Activated B cell treated with CpG ODN at 0.5 μM for 24 hours (primary cell): ENCODE data around the gene KDELR3. TPM values are rescaled to one million over a fixed set of nuclear protein-coding genes. Genes with fewer than 3 reads are reported as not detected.
"Not testable (repeated sequence)": the region's sequence is repeated elsewhere in the genome, so short reads cannot be mapped to it uniquely, and the experiment has no call there.

Experiments used
- ATAC-seq: fragments of 200-7000 bp; cut with Tn5 transposase; one replicate; pipeline ENCODE4 v1.10.0; 2021; ENCODE audit warnings: low read depth, mild to moderate bottlenecking, moderate library complexity
- CTCF ChIA-PET: fragments of 350-600 bp; sonication (Branson Sonifier 250); formaldehyde crosslinking; loops from one replicate; lab custom pipeline; 2021; ENCODE audit warnings: antibody characterized with exemption; lab: Charles Lee
- POLR2A ChIA-PET: fragments of 350-600 bp; sonication (Branson Sonifier 250); formaldehyde crosslinking; loops from one replicate; lab custom pipeline; 2021; ENCODE audit warnings: antibody characterized with exemption; lab: Charles Lee
- DNase-seq: peaks from one replicate; pipeline ENCODE4 v3.0.0; 2022
- H3K27ac Mint-ChIP-seq: one replicate; pipeline ENCODE4 v1.8.0; 2020; ENCODE audit warnings: mixed read lengths
- H3K27me3 Mint-ChIP-seq: one replicate; pipeline ENCODE4 v1.8.0; 2021; ENCODE audit warnings: mixed read lengths
- H3K36me3 Mint-ChIP-seq: one replicate; pipeline ENCODE4 v1.8.0; 2021; ENCODE audit warnings: low read depth, mixed read lengths
- H3K4me1 Mint-ChIP-seq: one replicate; pipeline ENCODE4 v1.8.0; 2021; ENCODE audit warnings: mixed read lengths
- H3K4me3 Mint-ChIP-seq: one replicate; pipeline ENCODE4 v1.8.0; 2020; ENCODE audit warnings: mild to moderate bottlenecking, mixed read lengths
- H3K9me3 Mint-ChIP-seq: one replicate; pipeline ENCODE4 v1.8.0; 2020; ENCODE audit warnings: mixed read lengths
- intact Hi-C: fragments of 100-400 bp; cut with micrococcal nuclease; formaldehyde crosslinking; loops from one replicate; pipeline ENCODE4 v1.15.1; 2024
- total RNA-seq: library from RNA; stranded (reverse); gene quantifications from 2 replicates; pipeline ENCODE4 v1.2.3, GENCODE V29; 2022
- TF ChIP-seq, protein P1 (sequence below): fragments of 200-600 bp; IDR thresholded peaks from one replicate; pipeline ENCODE4 v1.8.0; 2022; ENCODE audit warnings: antibody characterized with exemption, mild to moderate bottlenecking

The KDELR3 gene
- total RNA-seq, 1 donor from 2014 or later, result not detected

DNA sequence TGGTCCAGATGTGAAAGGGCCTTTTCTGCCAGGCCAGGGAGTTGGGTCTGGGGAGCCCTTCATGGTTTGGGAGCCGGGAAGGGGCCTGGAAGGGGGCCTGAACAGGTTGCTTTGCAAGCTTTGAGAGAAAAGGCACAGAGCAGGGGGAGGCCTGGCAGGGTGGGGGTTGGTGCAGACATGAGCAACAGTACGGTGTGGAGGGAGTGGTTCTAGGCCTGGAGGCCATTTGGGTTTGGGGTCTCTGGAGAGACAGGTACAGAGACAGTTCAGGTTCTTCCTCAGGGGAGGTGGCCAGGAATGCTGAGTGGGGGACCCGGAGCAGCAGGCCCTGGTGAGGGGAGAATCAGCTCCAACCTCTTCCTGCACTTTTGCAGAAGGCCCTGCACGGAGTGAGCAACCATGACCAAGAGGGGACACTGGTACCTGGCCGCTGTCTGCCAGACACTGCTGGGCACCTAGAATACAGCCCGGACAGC, 1.4 kb downstream of the KDELR3 start:
- Mint-ChIP-seq H3K4me1 (peaks cover 9% of the 10 kb centered on the region), H3K9me3 (no peaks in the 10 kb centered on the region), H3K36me3 (no peaks in the 10 kb centered on the region), H3K4me3 (no peak overlapping the region), H3K27ac (no peak overlapping the region), H3K27me3 (peaks cover 25% of the 10 kb centered on the region)
- TF ChIP-seq, protein P1, sequence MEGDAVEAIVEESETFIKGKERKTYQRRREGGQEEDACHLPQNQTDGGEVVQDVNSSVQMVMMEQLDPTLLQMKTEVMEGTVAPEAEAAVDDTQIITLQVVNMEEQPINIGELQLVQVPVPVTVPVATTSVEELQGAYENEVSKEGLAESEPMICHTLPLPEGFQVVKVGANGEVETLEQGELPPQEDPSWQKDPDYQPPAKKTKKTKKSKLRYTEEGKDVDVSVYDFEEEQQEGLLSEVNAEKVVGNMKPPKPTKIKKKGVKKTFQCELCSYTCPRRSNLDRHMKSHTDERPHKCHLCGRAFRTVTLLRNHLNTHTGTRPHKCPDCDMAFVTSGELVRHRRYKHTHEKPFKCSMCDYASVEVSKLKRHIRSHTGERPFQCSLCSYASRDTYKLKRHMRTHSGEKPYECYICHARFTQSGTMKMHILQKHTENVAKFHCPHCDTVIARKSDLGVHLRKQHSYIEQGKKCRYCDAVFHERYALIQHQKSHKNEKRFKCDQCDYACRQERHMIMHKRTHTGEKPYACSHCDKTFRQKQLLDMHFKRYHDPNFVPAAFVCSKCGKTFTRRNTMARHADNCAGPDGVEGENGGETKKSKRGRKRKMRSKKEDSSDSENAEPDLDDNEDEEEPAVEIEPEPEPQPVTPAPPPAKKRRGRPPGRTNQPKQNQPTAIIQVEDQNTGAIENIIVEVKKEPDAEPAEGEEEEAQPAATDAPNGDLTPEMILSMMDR, result no peak
- ChIA-PET CTCF (no interaction called here), POLR2A (interaction anchor here (0.6 to 1.1 kb wide), 3 partner anchors 11 to 159 kb away, joined by 3 read pairs; no protein-coding TSS in a partner anchor)
- intact Hi-C loops, result no loop called here
- no peak for ATAC-seq
- no peak for DNase-seq

DNA sequence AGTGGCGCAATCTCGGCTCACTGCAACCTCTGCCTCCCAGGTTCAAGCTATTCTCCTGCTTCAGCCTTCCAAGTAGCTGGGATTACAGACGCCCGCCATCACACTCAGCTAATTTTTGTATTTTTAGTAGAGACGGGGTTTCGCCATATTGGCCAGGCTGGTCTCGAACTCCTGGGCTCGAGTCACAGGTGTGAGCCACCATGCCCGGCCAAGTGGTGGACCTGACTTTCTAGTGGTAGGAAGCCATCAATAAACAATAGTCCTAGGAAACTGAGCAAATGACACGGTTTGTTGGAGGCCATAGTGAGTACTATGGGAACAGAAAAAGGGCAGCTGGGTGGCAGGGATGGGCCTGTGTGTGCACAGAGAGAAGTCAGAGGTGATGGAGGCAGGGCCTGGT, 2.3 kb downstream of the KDELR3 start:
- H3K4me3 Mint-ChIP-seq, intact Hi-C loops, H3K4me1 Mint-ChIP-seq, H3K36me3 Mint-ChIP-seq, H3K27ac Mint-ChIP-seq, CTCF ChIA-PET, DNase-seq, ATAC-seq, H3K9me3 Mint-ChIP-seq: not testable (repeated sequence)
- peaks cover 22% of the 10 kb centered on the region for H3K27me3 Mint-ChIP-seq
- POLR2A ChIA-PET, result interaction anchor here (0.6 to 1.1 kb wide), 4 partner anchors 12 to 1192 kb away, joined by 3 read pairs; no protein-coding TSS in a partner anchor

DNA sequence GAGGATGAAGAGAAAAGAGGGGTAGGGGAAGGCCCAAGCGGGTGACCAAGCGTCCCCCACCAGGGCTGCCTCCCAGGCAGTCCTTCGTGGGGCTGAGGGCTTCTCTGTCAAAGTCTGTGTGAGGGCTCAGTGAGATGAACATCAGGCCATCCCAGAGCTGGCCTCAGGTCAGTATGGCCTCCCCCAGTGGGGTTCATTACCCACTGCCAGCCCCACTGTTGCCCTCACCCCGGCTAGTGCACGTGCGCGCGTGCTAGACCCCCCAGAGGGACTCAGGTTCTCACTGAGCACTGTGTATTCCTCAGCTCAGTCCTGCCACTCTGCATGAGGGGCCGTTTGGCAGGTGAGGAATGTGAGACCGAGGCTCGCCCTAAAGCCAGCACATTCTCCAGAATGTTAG, 3.3 kb downstream of the KDELR3 start:
- H3K4me1 Mint-ChIP-seq, result peaks cover 7% of the 10 kb centered on the region
- intact Hi-C loops, result no loop called here
- TF ChIP-seq, protein P1, result no peak
- no peak overlapping the region for H3K27ac Mint-ChIP-seq
- no peak overlapping the region for H3K4me3 Mint-ChIP-seq
- POLR2A ChIA-PET, result interaction anchor here (0.7 kb wide), 1 partner anchor 13 kb away, joined by 3 read pairs; no protein-coding TSS in a partner anchor
- no peaks in the 10 kb centered on the region for H3K9me3 Mint-ChIP-seq
- CTCF ChIA-PET, result no interaction called here
- ATAC-seq, result no peak
- no peaks in the 10 kb centered on the region for H3K36me3 Mint-ChIP-seq
- no peak for DNase-seq
- H3K27me3 Mint-ChIP-seq, result peaks cover 14% of the 10 kb centered on the region

DNA sequence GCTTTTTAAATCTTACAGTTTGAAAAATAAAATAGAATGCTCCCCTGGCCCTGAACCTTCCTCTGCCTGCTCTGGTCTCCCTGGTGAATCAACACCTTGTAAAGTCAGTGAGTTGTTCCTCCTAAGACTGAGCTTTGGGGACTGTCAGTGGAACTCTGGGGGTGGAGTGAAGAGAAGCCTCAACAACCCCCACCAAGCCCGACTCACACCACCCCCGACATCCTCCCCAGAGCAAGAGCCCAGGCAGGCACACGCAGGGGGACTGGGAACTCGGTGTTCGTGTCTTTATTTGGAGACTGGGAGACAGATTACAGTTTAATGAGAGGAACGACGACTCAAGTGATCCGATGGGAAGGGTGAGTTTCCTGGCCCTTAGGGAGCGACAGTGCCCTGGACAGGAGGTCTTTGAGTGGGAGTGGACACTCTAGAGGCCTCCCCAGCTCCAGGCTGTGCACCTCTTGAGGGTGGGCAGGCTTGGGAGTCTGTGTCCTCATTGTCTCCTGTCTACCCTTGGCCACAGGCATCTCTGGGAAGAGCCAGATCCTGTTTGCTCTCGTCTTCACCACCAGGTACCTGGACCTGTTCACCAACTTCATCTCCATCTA, 6.2 kb downstream of the KDELR3 start:
- Mint-ChIP-seq H3K9me3 (no peaks in the 10 kb centered on the region), H3K27me3 (peaks cover 3% of the 10 kb centered on the region), H3K27ac (no peak overlapping the region), H3K4me3 (no peak overlapping the region), H3K4me1 (no peaks in the 10 kb centered on the region), H3K36me3 (peaks cover under 1% of the 10 kb centered on the region)
- DNase-seq, result no peak
- TF ChIP-seq, protein P1, result no peak
- CTCF ChIA-PET, result no interaction called here
- intact Hi-C loops, result no loop called here
- POLR2A ChIA-PET, result no interaction called here
- no peak for ATAC-seq

DNA sequence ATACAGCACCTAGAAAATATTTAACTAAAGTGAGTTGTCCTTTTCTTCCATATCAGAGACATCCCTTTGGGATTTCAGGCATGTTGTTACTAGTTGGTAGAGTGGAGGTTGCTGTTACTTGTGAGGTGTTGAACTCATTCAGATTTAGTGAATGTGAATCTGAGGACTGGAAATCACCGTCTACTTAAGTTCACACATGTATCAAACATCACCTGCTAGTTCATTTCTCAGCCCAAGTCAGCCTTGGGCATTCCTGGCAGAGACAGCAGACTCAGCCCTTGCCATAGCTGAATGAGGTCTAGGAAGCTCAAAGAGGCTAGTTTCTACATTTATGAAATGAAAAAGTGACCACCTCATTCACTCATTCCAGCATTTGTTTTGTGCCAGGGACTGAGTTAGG, 9.7 kb downstream of the KDELR3 start:
- ATAC-seq (no peak), DNase-seq (no peak)
- Mint-ChIP-seq H3K4me3 (no peak overlapping the region), H3K27ac (no peak overlapping the region), H3K9me3 (no peaks in the 10 kb centered on the region), H3K36me3 (peaks cover 21% of the 10 kb centered on the region), H3K27me3 (no peaks in the 10 kb centered on the region), H3K4me1 (no peaks in the 10 kb centered on the region)
- intact Hi-C loops, result no loop called here
- TF ChIP-seq, protein P1, result no peak
- ChIA-PET CTCF (no interaction called here), POLR2A (interaction anchor here (0.7 kb wide), 1 partner anchor 132 kb away, joined by 3 read pairs; no protein-coding TSS in a partner anchor)
